ENCODE measurements around the gene PATL1.

GRCh38 chr11:59641156-59641555 lies 27.7 kb downstream of the PATL1 start:
- no peak for TF ChIP-seq POLR2A (IDR thresholded peaks at IDR 0.05; ENCODE audit: extremely low read depth, insufficient read length)
- no peak for TF ChIP-seq CTCF (IDR thresholded peaks at IDR 0.05; ENCODE audit: low read depth, low read length)
- TF ChIP-seq MAX (IDR thresholded peaks at IDR 0.05; ENCODE audit: low read depth, low read length): no peak
